ENCODE results near the gene RPF1.

DNA sequence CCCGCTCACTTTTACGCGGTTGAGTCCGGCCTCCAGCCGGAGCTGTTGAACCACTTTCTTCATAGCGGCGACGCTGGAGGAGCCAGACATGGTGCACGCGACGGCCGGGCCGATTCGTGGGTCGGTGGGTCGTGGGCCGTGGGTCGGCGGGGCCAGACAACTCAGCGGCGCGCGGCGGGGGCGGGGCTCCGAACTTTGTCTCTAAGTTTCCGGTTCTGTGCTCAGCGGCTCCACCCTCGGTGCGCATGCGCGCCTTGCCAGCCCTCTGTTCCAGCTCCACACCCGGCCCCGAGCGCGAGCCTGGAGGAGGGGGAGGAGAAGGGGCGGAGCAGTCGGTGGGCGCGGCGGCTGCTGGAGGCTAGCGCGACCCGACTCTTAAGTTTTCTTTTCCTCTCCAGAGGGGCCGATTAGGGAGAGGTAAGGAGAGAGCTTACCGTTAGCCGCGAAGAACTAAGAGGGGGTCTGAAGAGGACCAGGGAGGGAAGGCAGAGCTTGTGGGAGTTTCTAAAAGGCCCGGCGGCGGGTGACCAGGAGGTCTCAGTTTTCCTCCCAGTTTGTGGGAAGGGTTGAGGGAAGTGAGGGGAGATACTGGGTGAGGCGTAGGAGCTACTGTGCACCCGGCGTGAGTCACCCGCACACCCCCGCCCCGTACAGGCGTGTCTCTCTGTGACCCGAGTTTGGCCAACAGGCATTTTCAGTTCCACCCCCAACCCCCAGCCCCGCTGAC, 27.1 kb downstream of the RPF1 start, which contains the start of the genes GNG5 and SPATA1:
- TF ChIP-seq EZH2 (IDR thresholded peaks at IDR 0.05; ENCODE audit: borderline replicate concordance) (no peak), CTCF (IDR thresholded peaks at IDR 0.05; ENCODE audit: poor library complexity) (no peak), EZH2phosphoT487 (IDR thresholded peaks at IDR 0.05; ENCODE audit: low read depth, severe bottlenecking, unreplicated experiment) (no peak)

Measured in hepatocyte (in vitro differentiated cells).